HCT116 (cell line): ENCODE results near the gene RWDD4. TPM values are rescaled to one million over a fixed set of nuclear protein-coding genes. Genes with fewer than 3 reads are reported as not detected.

ENCODE experiments used
- ATAC-seq: fragments of 200-7000 bp; cut with Tn5 transposase; 2 replicates; pipeline ENCODE4 v1.9.1; 2020; ENCODE audit warnings: mild to moderate bottlenecking, moderate library complexity
- BruUV-seq: library from RNA; stranded (reverse); fragments of 400-500 nt; replicated peaks from 2 replicates; lab custom pipeline; 2021; lab: Mats Ljungman, UMichigan
- CTCF ChIA-PET: fragments of 300-600 bp; sonication (Branson Sonifier 250); formaldehyde crosslinking; loops from one replicate; lab custom pipeline; 2021; ENCODE audit warnings: antibody characterized with exemption; lab: Charles Lee
- POLR2A ChIA-PET: fragments of 300-600, 350-600 bp; sonication (Branson Sonifier 250); formaldehyde crosslinking; loops from one replicate; lab custom pipeline; 2021; ENCODE audit warnings: antibody characterized with exemption; lab: Charles Lee
- RAD21 ChIA-PET, 2 experiments: fragments of 300-600 bp; sonication (Branson Sonifier 250); formaldehyde crosslinking; loops; one replicate each; lab custom pipeline; 2023; ENCODE audit warnings: low total read pairs in 2 of 2; ENCODE audit not compliant: uncharacterized antibody in 2 of 2, unreplicated experiment in 2 of 2, low non-redundant PET in 1 of 2; lab: Charles Lee
- DNase-seq: peaks from one replicate; pipeline ENCODE4 v3.0.0-alpha.2; 2010; ENCODE audit warnings: low read depth, low spot score
- H2AFZ ChIP-seq: fragments of 200-600 bp; shearing (Covaris generic), sonication (generic); 2 replicates; pipeline ENCODE4 v1.6.1; 2017; ENCODE audit warnings: low read depth, mixed run types, mixed read lengths, antibody characterized with exemption, low read length; ENCODE audit not compliant: poor library complexity, severe bottlenecking
- H3K27ac ChIP-seq: 2 replicates; pipeline ENCODE4 v1.5.1; 2012; ENCODE audit warnings: low read depth, low read length
- H3K27me3 ChIP-seq: fragments of 200-600 bp; sonication (generic); 2 replicates; pipeline ENCODE4 v1.6.1; 2016; ENCODE audit warnings: mixed run types, low read length, mixed read lengths; ENCODE audit not compliant: insufficient read depth
- H3K36me3 ChIP-seq, 2 experiments: fragments of 200-500 bp in 1 of 2; fragments of 200-600 bp in 1 of 2; sonication (Bioruptor generic) in 1 of 2; sonication (generic) in 1 of 2; 2 replicates each; pipeline versions ENCODE4 v1.5.1 to v1.6.1; 2014 to 2016; ENCODE audit warnings: low read length in 2 of 2, inconsistent platforms in 1 of 2, mixed read lengths in 1 of 2, mixed run types in 1 of 2; ENCODE audit not compliant: insufficient read depth in 2 of 2, control insufficient read depth in 1 of 2
- H3K4me1 ChIP-seq, 2 experiments: fragments of 200-600 bp in 1 of 2; sonication (generic) in 1 of 2; 2 replicates each; pipeline versions ENCODE4 v1.5.1 to v1.6.1; 2012 to 2017; ENCODE audit warnings: low read length in 2 of 2, inconsistent platforms in 1 of 2, mild to moderate bottlenecking in 1 of 2, mixed read lengths in 1 of 2, mixed run types in 1 of 2, moderate library complexity in 1 of 2; ENCODE audit not compliant: insufficient read depth in 2 of 2, control insufficient read depth in 1 of 2
- H3K4me2 ChIP-seq: fragments of 200-600 bp; sonication (generic); 2 replicates; pipeline ENCODE4 v1.6.1; 2017; ENCODE audit warnings: mixed run types, low read length, mixed read lengths
- H3K4me3 ChIP-seq, 2 experiments: fragments of 200-600 bp in 1 of 2; sonication (generic) in 1 of 2; replicated peaks in 1 of 2; 2 replicates each; pipeline ENCODE4 v1.5.1; 2011 to 2016; ENCODE audit warnings: low read length in 2 of 2, control low read depth in 1 of 2, low read depth in 1 of 2, mild to moderate bottlenecking in 1 of 2, mixed read lengths in 1 of 2, mixed run types in 1 of 2
- H3K79me2 ChIP-seq: fragments of 200-600 bp; sonication (generic); 2 replicates; pipeline ENCODE4 v1.6.1; 2017; ENCODE audit warnings: mild to moderate bottlenecking, mixed run types, low read length, moderate library complexity, mixed read lengths; ENCODE audit not compliant: insufficient read depth
- H3K9ac ChIP-seq: fragments of 200-600 bp; sonication (generic); 2 replicates; pipeline ENCODE4 v1.6.1; 2016; ENCODE audit warnings: low read length, mixed read lengths
- H3K9me2 ChIP-seq: fragments of 200-600 bp; sonication (generic), shearing (Covaris generic); 2 replicates; pipeline ENCODE4 v1.6.1; 2017; ENCODE audit warnings: mixed run types, mild to moderate bottlenecking, moderate library complexity; ENCODE audit not compliant: insufficient read depth
- H3K9me3 ChIP-seq, 2 experiments: fragments of 200-500 bp in 1 of 2; fragments of 200-600 bp in 1 of 2; sonication (Bioruptor generic) in 1 of 2; sonication (generic) in 1 of 2; 2 replicates each; pipeline ENCODE4 v1.6.1; 2014 to 2017; ENCODE audit warnings: low read length in 2 of 2, mixed read lengths in 2 of 2, inconsistent platforms in 1 of 2, low read depth in 1 of 2, mild to moderate bottlenecking in 1 of 2, mixed run types in 1 of 2, moderate library complexity in 1 of 2; ENCODE audit not compliant: control insufficient read depth in 1 of 2, insufficient read depth in 1 of 2
- H4K20me1 ChIP-seq: fragments of 200-600 bp; sonication (generic), shearing (Covaris generic); 2 replicates; pipeline ENCODE4 v1.6.1; 2017; ENCODE audit warnings: mixed run types, mild to moderate bottlenecking, moderate library complexity; ENCODE audit not compliant: insufficient read depth
- CEBPB ChIP-seq: IDR thresholded peaks from 2 replicates; pipeline ENCODE4 v1.6.1; 2012; ENCODE audit warnings: low read depth
- EGR1 ChIP-seq: IDR thresholded peaks from 2 replicates; pipeline ENCODE4 v1.6.1; 2012; ENCODE audit warnings: low read depth
- EZH2 ChIP-seq: fragments of 200-600 bp; sonication (generic); IDR thresholded peaks from 2 replicates; pipeline ENCODE4 v1.6.1; 2017; ENCODE audit warnings: antibody characterized with exemption, mixed run types
- EZH2phosphoT487 ChIP-seq: fragments of 200-600 bp; IDR thresholded peaks from 2 replicates; pipeline ENCODE4 v1.6.1; 2018; ENCODE audit warnings: antibody characterized with exemption, borderline replicate concordance
- FOSL1 ChIP-seq: IDR thresholded peaks from 2 replicates; pipeline ENCODE4 v1.6.1; 2012; ENCODE audit warnings: low read depth
- JUND ChIP-seq: IDR thresholded peaks from 2 replicates; pipeline ENCODE4 v1.6.1; 2012
- POLR2A ChIP-seq: IDR thresholded peaks from 2 replicates; pipeline ENCODE4 v1.7.0; 2011; ENCODE audit warnings: borderline replicate concordance; ENCODE audit not compliant: insufficient read depth, insufficient read length; ENCODE audit errors: extremely low read depth
- SIN3A ChIP-seq: IDR thresholded peaks from 2 replicates; pipeline ENCODE4 v1.6.1; 2012; ENCODE audit warnings: low read depth
- SP1 ChIP-seq: IDR thresholded peaks from 2 replicates; pipeline ENCODE4 v1.6.1; 2012; ENCODE audit warnings: low read depth
- SRF ChIP-seq: IDR thresholded peaks from 2 replicates; pipeline ENCODE4 v1.6.1; 2012; ENCODE audit warnings: low read depth
- TCF7L2 ChIP-seq: IDR thresholded peaks from 2 replicates; pipeline ENCODE4 v1.7.0; 2011; ENCODE audit warnings: borderline replicate concordance, inconsistent platforms; ENCODE audit not compliant: insufficient read depth, insufficient read length; ENCODE audit errors: extremely low read depth
- YY1 ChIP-seq: IDR thresholded peaks from 2 replicates; pipeline ENCODE4 v1.6.1; 2011; ENCODE audit warnings: low read length, low read depth, moderate library complexity, mild to moderate bottlenecking; ENCODE audit not compliant: insufficient replicate concordance; ENCODE audit errors: extremely low read depth
- ZFX ChIP-seq: fragments of 450-650 bp; IDR thresholded peaks from 2 replicates; pipeline ENCODE4 v1.6.1; 2017
- ZNF274 ChIP-seq: fragments of 200-500 bp; sonication (Bioruptor generic); IDR thresholded peaks from 2 replicates; pipeline ENCODE4 v1.6.1; 2014; ENCODE audit warnings: mild to moderate bottlenecking, low read depth, low read length, inconsistent platforms
- intact Hi-C: fragments of 100-400 bp; cut with micrococcal nuclease; formaldehyde crosslinking; loops from 2 replicates; pipeline ENCODE4 v1.10.0; 2022
- total RNA-seq: library from RNA; stranded (reverse); gene quantifications from one replicate; pipeline ENCODE4 v1.2.1, GENCODE V29; 2021; ENCODE audit not compliant: unreplicated experiment
- TF ChIP-seq, protein P1 (sequence below): IDR thresholded peaks from 2 replicates; pipeline ENCODE4 v1.6.1; 2012
- TF ChIP-seq, protein P2 (sequence below): IDR thresholded peaks from 2 replicates; pipeline ENCODE4 v1.6.1; 2012
- TF ChIP-seq, protein P3 (sequence below): IDR thresholded peaks from 2 replicates; pipeline ENCODE4 v1.6.1; 2011; ENCODE audit warnings: mild to moderate bottlenecking, low read length, moderate library complexity; ENCODE audit not compliant: insufficient replicate concordance; ENCODE audit errors: extremely low read depth
- TF ChIP-seq, protein P4 (sequence below): IDR thresholded peaks from 2 replicates; pipeline ENCODE4 v1.6.1; 2012; ENCODE audit warnings: low read depth
- TF ChIP-seq, protein P5 (sequence below), 3 experiments: fragments of 200-600 bp in 1 of 3; sonication (generic) in 1 of 3; IDR thresholded peaks in 2 of 3; conservative IDR thresholded peaks in 1 of 3; 2 replicates each; pipeline ENCODE4 v1.5.1; 2012 to 2017; ENCODE audit warnings: low read depth in 2 of 3, low read length in 2 of 3, antibody characterized with exemption in 1 of 3, borderline replicate concordance in 1 of 3, control low read depth in 1 of 3, mild to moderate bottlenecking in 1 of 3, mixed read lengths in 1 of 3, mixed run types in 1 of 3, moderate library complexity in 1 of 3; ENCODE audit not compliant: insufficient read depth in 1 of 3

Gene RWDD4
- total RNA-seq, 1 experiment from 2014 or later = 11.9 TPM

DNA sequence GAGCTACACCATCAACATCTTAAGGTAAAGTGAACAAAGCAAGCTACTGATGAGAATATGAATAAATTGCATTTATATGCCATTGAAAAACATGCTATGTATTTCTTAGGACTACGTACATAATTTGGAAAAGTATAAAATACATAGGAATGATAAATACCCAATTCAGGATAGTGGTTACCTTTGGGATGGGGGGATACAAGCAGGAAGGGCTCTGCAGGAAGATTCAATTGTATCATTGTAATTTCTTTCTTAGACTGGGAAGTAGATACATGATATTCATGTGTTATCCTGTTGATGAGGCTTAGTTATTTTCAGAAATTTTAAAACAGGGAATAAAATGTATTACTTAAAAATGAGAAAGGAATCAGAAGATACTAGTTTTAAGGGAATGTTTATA is 43.5 kb upstream of the RWDD4 start:
- no peak overlapping the region for H3K4me2 ChIP-seq
- H3K4me3 ChIP-seq = no peak overlapping the region
- TF ChIP-seq JUND (no peak), ZFX (no peak), SP1 (no peak), ZNF274 (no peak), TCF7L2 (no peak), SIN3A (no peak), EZH2phosphoT487 (no peak), FOSL1 (no peak), YY1 (no peak), POLR2A (no peak), EZH2 (no peak), EGR1 (no peak), CEBPB (no peak), SRF (no peak)
- TF ChIP-seq, protein P1, sequence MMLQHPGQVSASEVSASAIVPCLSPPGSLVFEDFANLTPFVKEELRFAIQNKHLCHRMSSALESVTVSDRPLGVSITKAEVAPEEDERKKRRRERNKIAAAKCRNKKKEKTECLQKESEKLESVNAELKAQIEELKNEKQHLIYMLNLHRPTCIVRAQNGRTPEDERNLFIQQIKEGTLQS = no peak
- TF ChIP-seq, protein P2, sequence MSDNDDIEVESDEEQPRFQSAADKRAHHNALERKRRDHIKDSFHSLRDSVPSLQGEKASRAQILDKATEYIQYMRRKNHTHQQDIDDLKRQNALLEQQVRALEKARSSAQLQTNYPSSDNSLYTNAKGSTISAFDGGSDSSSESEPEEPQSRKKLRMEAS = no peak
- TF ChIP-seq, protein P3, sequence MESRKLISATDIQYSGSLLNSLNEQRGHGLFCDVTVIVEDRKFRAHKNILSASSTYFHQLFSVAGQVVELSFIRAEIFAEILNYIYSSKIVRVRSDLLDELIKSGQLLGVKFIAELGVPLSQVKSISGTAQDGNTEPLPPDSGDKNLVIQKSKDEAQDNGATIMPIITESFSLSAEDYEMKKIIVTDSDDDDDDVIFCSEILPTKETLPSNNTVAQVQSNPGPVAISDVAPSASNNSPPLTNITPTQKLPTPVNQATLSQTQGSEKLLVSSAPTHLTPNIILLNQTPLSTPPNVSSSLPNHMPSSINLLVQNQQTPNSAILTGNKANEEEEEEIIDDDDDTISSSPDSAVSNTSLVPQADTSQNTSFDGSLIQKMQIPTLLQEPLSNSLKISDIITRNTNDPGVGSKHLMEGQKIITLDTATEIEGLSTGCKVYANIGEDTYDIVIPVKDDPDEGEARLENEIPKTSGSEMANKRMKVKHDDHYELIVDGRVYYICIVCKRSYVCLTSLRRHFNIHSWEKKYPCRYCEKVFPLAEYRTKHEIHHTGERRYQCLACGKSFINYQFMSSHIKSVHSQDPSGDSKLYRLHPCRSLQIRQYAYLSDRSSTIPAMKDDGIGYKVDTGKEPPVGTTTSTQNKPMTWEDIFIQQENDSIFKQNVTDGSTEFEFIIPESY = no peak
- TF ChIP-seq, protein P4, sequence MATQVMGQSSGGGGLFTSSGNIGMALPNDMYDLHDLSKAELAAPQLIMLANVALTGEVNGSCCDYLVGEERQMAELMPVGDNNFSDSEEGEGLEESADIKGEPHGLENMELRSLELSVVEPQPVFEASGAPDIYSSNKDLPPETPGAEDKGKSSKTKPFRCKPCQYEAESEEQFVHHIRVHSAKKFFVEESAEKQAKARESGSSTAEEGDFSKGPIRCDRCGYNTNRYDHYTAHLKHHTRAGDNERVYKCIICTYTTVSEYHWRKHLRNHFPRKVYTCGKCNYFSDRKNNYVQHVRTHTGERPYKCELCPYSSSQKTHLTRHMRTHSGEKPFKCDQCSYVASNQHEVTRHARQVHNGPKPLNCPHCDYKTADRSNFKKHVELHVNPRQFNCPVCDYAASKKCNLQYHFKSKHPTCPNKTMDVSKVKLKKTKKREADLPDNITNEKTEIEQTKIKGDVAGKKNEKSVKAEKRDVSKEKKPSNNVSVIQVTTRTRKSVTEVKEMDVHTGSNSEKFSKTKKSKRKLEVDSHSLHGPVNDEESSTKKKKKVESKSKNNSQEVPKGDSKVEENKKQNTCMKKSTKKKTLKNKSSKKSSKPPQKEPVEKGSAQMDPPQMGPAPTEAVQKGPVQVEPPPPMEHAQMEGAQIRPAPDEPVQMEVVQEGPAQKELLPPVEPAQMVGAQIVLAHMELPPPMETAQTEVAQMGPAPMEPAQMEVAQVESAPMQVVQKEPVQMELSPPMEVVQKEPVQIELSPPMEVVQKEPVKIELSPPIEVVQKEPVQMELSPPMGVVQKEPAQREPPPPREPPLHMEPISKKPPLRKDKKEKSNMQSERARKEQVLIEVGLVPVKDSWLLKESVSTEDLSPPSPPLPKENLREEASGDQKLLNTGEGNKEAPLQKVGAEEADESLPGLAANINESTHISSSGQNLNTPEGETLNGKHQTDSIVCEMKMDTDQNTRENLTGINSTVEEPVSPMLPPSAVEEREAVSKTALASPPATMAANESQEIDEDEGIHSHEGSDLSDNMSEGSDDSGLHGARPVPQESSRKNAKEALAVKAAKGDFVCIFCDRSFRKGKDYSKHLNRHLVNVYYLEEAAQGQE = no peak
- TF ChIP-seq, protein P5, sequence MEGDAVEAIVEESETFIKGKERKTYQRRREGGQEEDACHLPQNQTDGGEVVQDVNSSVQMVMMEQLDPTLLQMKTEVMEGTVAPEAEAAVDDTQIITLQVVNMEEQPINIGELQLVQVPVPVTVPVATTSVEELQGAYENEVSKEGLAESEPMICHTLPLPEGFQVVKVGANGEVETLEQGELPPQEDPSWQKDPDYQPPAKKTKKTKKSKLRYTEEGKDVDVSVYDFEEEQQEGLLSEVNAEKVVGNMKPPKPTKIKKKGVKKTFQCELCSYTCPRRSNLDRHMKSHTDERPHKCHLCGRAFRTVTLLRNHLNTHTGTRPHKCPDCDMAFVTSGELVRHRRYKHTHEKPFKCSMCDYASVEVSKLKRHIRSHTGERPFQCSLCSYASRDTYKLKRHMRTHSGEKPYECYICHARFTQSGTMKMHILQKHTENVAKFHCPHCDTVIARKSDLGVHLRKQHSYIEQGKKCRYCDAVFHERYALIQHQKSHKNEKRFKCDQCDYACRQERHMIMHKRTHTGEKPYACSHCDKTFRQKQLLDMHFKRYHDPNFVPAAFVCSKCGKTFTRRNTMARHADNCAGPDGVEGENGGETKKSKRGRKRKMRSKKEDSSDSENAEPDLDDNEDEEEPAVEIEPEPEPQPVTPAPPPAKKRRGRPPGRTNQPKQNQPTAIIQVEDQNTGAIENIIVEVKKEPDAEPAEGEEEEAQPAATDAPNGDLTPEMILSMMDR (IDR thresholded peaks at IDR 0.05 in 2 of 3, conservative IDR thresholded peaks at IDR 0.05 in 1 of 3; ENCODE audit: borderline replicate concordance in 1 of 3, insufficient read depth in 1 of 3, low read depth in 2 of 3, low read length in 2 of 3) = no peak
- H3K4me1 ChIP-seq = no peaks in the 10 kb centered on the region
- H3K9me2 ChIP-seq = no peaks in the 10 kb centered on the region
- ChIA-PET CTCF (no interaction called here), RAD21 (no interaction called here), POLR2A (no interaction called here)
- no peaks in the 10 kb centered on the region for H3K79me2 ChIP-seq
- no peak for DNase-seq
- no peak for ATAC-seq
- H4K20me1 ChIP-seq = no peaks in the 10 kb centered on the region
- intact Hi-C loops = no loop called here
- H3K27ac ChIP-seq = no peak overlapping the region
- no peaks in the 10 kb centered on the region for H3K9me3 ChIP-seq
- H3K27me3 ChIP-seq = no peaks in the 10 kb centered on the region
- BruUV-seq = no TSS peak
- no peak overlapping the region for H3K9ac ChIP-seq
- no peaks in the 10 kb centered on the region for H3K36me3 ChIP-seq
- H2AFZ ChIP-seq = no peak overlapping the region
